K562 (cell line): ENCODE measurements around the gene ARF5. TPM values are rescaled to one million over a fixed set of nuclear protein-coding genes. Genes with fewer than 3 reads are reported as not detected.

ENCODE experiments used
- CTCF ChIP-seq, 3 experiments: IDR thresholded peaks in 2 of 3; conservative IDR thresholded peaks in 1 of 3; 2 replicates each; pipeline ENCODE4 v1.5.1; 2011 to 2012; ENCODE audit warnings: low read length in 3 of 3, mild to moderate bottlenecking in 3 of 3, control low read depth in 2 of 3, improper control_type of control experiment in 1 of 3, inconsistent platforms in 1 of 3, low read depth in 1 of 3, mixed read lengths in 1 of 3, moderate library complexity in 1 of 3; ENCODE audit not compliant: insufficient read depth in 2 of 3
- CXXC5 ChIP-seq: fragments of 250-450 bp; sonication (Bioruptor Pico); IDR thresholded peaks from 2 replicates; pipeline ENCODE4 v1.8.0; 2022; ENCODE audit warnings: inconsistent platforms, mild to moderate bottlenecking, moderate library complexity
- ESRRB ChIP-seq: fragments of 250-450 bp; sonication (Bioruptor Pico); IDR thresholded peaks from 2 replicates; pipeline ENCODE4 v1.5.0; 2020; ENCODE audit warnings: mild to moderate bottlenecking, moderate library complexity, borderline replicate concordance
- GTF2E2 ChIP-seq: fragments of 200-800 bp; sonication (Bioruptor generic); IDR thresholded peaks from 2 replicates; pipeline ENCODE4 v1.6.1; 2016; ENCODE audit warnings: missing genetic modification characterization, missing compliant biosample characterization
- HDAC2 ChIP-seq: fragments of 450-650 bp; IDR thresholded peaks from 2 replicates; pipeline ENCODE4 v1.6.1; 2016; ENCODE audit warnings: mild to moderate bottlenecking
- JUNB ChIP-seq: fragments of 450-650 bp; formaldehyde crosslinking; conservative IDR thresholded peaks from 2 replicates; pipeline ENCODE4 v1.4.0; 2020; ENCODE audit warnings: mild to moderate bottlenecking
- MYNN ChIP-seq, 2 experiments: sonication (generic); formaldehyde crosslinking in 1 of 2; IDR thresholded peaks; 2 replicates each; pipeline versions ENCODE4 v1.5.0 to v1.6.1; 2016 to 2020; ENCODE audit warnings: antibody characterized with exemption in 1 of 2, missing genetic modification reagents in 1 of 2
- PHF20 ChIP-seq: fragments of 450-650 bp; IDR thresholded peaks from 2 replicates; pipeline ENCODE4 v1.6.1; 2018; ENCODE audit not compliant: partially characterized antibody
- PHF8 ChIP-seq: fragments of 200-600 bp; sonication (generic); IDR thresholded peaks from 2 replicates; pipeline ENCODE4 v1.6.1; 2012; ENCODE audit warnings: mixed run types, mild to moderate bottlenecking, inconsistent platforms, low read length, moderate library complexity, borderline replicate concordance
- RAD21 ChIP-seq, 2 experiments: fragments of 250-450 bp in 1 of 2; fragments of 450-650 bp in 1 of 2; sonication (Bioruptor Pico) in 1 of 2; formaldehyde crosslinking in 1 of 2; IDR thresholded peaks in 1 of 2; conservative IDR thresholded peaks in 1 of 2; 2 replicates each; pipeline versions ENCODE4 v1.4.0 to v1.8.0; 2020 to 2022; ENCODE audit warnings: mild to moderate bottlenecking in 2 of 2, moderate library complexity in 1 of 2
- RBM39 ChIP-seq: fragments of 200-400 bp; formaldehyde crosslinking; optimal IDR thresholded peaks from 2 replicates; pipeline ENCODE3; 2018; ENCODE audit warnings: low read depth, low read length
- SIN3A ChIP-seq, 2 experiments: fragments of 150-350 bp in 1 of 2; IDR thresholded peaks; 2 replicates each; pipeline ENCODE4 v1.6.1; 2011 to 2016; ENCODE audit warnings: borderline replicate concordance in 2 of 2, low read depth in 2 of 2, low read length in 2 of 2, mild to moderate bottlenecking in 2 of 2, moderate library complexity in 2 of 2; ENCODE audit not compliant: control insufficient read depth in 1 of 2
- SMARCE1 ChIP-seq: fragments of 450-650 bp; IDR thresholded peaks from 2 replicates; pipeline ENCODE4 v1.7.1; 2016; ENCODE audit warnings: mild to moderate bottlenecking
- TCF15 ChIP-seq: fragments of 250-450 bp; sonication (Bioruptor Pico); IDR thresholded peaks from 2 replicates; pipeline ENCODE4 v1.8.0; 2022; ENCODE audit warnings: moderate library complexity, mild to moderate bottlenecking, inconsistent platforms
- ZFX ChIP-seq: sonication (generic); formaldehyde crosslinking; IDR thresholded peaks from 2 replicates; pipeline ENCODE4 v1.8.0; 2022; ENCODE audit warnings: mild to moderate bottlenecking, missing genetic modification reagents, moderate library complexity
- ZNF165 ChIP-seq: fragments of 250-450 bp; sonication (Bioruptor Pico); IDR thresholded peaks from 2 replicates; pipeline ENCODE4 v1.4.0; 2020; ENCODE audit warnings: borderline replicate concordance
- polyA plus RNA-seq, 8 experiments: library from polyadenylated mRNA; depleted of rRNA in 4 of 8; stranded (reverse) in 5 of 8; unstranded in 3 of 8; fragments of >200 nt; fragmentation: Nextera tagmentation in 2 of 8; fragmentation: Illumina TruSeq in 1 of 8; extraction: Ambion mirVana in 2 of 8; extraction: Trizol in 1 of 8; gene quantifications; 2 replicates each; pipeline versions ENCODE4 v1.2.1 to v1.2.3, GENCODE V29; 2011 to 2014; ENCODE audit warnings: inconsistent platforms in 1 of 8, missing spikeins in 1 of 8
- total RNA-seq, 7 experiments: library from RNA; depleted of rRNA in 6 of 7; stranded (reverse); fragments of >200 nt in 6 of 7; fragmentation: Illumina TruSeq in 2 of 7; extraction: Trizol in 2 of 7; gene quantifications; 2 replicates each; pipeline versions ENCODE4 v1.2.1 to v1.2.3, GENCODE V29; 2011 to 2021; ENCODE audit warnings: low replicate concordance in 1 of 7
- TF ChIP-seq, protein P1 (sequence below): sonication (generic); formaldehyde crosslinking; IDR thresholded peaks from 2 replicates; pipeline ENCODE4 v1.8.0; 2022; ENCODE audit warnings: mild to moderate bottlenecking, missing genetic modification reagents
- TF ChIP-seq, protein P2 (sequence below): sonication (generic); formaldehyde crosslinking; IDR thresholded peaks from 2 replicates; pipeline ENCODE4 v1.8.1; 2023; ENCODE audit warnings: mild to moderate bottlenecking, missing genetic modification reagents, moderate library complexity

The ARF5 gene
- total and polyA plus RNA-seq, 9 of the 15 experiments (the other 6 are each of a cell fraction or from before 2014, with no cell fraction given) = 8.1 to 290 (median 125) TPM

DNA sequence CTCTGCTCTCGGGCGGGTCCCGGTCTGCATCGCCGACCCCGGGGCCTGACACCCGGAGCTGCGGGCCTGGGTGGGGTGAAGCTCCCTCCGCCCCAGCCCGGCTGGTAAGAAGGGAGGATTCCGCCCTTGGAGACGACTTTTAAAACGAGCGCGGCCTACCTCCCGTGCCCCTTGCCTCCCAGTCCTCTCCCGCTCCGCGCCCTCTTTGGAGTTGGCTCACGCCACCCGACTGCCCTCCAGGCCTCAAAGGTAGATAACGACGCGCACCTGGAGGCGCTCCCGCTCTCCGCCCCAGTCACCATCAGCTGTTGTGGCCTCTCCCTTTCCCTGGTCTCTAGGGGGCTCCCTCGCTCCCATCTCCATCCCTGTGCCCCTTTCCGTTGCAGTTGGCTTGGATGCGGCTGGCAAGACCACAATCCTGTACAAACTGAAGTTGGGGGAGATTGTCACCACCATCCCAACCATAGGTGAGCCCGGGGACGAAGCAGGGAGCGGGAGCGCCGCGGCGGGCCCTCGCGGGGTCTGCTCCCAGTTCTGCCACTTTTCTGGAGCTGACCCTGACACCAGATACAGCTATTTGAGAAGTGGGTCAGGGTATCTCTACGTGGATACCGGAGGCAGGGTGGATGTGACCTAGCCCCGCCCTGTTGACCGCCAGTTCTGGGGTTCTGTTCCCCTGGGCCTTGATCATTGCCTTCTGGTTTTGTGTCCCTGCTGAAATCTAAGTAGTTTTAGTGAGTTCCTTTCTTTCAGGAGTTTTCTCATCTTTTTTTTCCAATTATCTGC, 679 bp downstream of the ARF5 start (continued):
- TF ChIP-seq CTCF (IDR thresholded peaks at IDR 0.05 in 2 of 3, conservative IDR thresholded peaks at IDR 0.05 in 1 of 3; ENCODE audit: insufficient read depth in 2 of 3, low read depth in 1 of 3, low read length in 3 of 3) = peak; percentile 73 to 86 (median 79)
- TF ChIP-seq PHF20 = peak; percentile 38
- peak; percentile 55 to 56 for TF ChIP-seq RAD21 (CRISPR knock-in tag; conservative IDR thresholded peaks at IDR 0.05 in 1 of 2, IDR thresholded peaks at IDR 0.05 in 1 of 2)
- TF ChIP-seq, protein P1, sequence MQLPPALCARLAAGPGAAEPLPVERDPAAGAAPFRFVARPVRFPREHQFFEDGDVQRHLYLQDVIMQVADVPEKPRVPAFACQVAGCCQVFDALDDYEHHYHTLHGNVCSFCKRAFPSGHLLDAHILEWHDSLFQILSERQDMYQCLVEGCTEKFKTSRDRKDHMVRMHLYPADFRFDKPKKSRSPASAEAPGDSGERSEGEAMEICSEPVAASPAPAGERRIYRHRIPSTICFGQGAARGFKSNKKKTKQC (CRISPR knock-in tag) = peak; percentile 62; the same call in 1 of the 2 replicates
- no peak for TF ChIP-seq JUNB (CRISPR knock-in tag)
- peak; percentile 59; the same call in 1 of the 2 replicates for TF ChIP-seq ZFX
- TF ChIP-seq SIN3A (IDR thresholded peaks at IDR 0.05; ENCODE audit: borderline replicate concordance in 2 of 2, control insufficient read depth in 1 of 2, low read depth in 2 of 2, low read length in 2 of 2) = peak; percentile 76 to 77; a peak in 2 of 4 replicates
- 0 out of 2 replicates have a peak, but pooled peaks have one; percentile 68 for TF ChIP-seq TCF15 (CRISPR knock-in tag)
- peak; percentile 63 for TF ChIP-seq CXXC5 (CRISPR knock-in tag)
- TF ChIP-seq SMARCE1 = peak; percentile 62
- TF ChIP-seq ZNF165 (CRISPR knock-in tag) = 0 out of 2 replicates have a peak, but pooled peaks have one; percentile 46
- no peak for TF ChIP-seq RBM39
- TF ChIP-seq ESRRB = peak; percentile 63; the same call in 1 of the 2 replicates
- TF ChIP-seq HDAC2 = peak; percentile 81
- peak; percentile 33; the same call in 1 of the 2 replicates for TF ChIP-seq PHF8
- 0 out of 2 replicates have a peak, but pooled peaks have one; percentile 35 for TF ChIP-seq GTF2E2 (tag)
- TF ChIP-seq, protein P2, sequence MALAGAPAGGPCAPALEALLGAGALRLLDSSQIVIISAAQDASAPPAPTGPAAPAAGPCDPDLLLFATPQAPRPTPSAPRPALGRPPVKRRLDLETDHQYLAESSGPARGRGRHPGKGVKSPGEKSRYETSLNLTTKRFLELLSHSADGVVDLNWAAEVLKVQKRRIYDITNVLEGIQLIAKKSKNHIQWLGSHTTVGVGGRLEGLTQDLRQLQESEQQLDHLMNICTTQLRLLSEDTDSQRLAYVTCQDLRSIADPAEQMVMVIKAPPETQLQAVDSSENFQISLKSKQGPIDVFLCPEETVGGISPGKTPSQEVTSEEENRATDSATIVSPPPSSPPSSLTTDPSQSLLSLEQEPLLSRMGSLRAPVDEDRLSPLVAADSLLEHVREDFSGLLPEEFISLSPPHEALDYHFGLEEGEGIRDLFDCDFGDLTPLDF (CRISPR knock-in tag) = peak; percentile 82; the same call in 1 of the 2 replicates
- TF ChIP-seq MYNN (IDR thresholded peaks at IDR 0.05) = 0 out of 2 replicates have a peak, but pooled peaks have one; percentile 46
- no peak for TF ChIP-seq MYNN (CRISPR knock-in tag; IDR thresholded peaks at IDR 0.05)
- TF ChIP-seq, all 486 proteins: peak for 94
